Measurements from ENCODE around the gene SCNN1G. TPM values are rescaled to one million over a fixed set of nuclear protein-coding genes. Genes with fewer than 3 reads are reported as not detected.

The SCNN1G gene
- total RNA-seq, 2 experiments from 2014 or later = not detected

- DNase-seq (no peak), ATAC-seq (no peak)
- Mint-ChIP-seq H3K27me3 (no peaks in the 10 kb centered on the region), H3K36me3 (ENCODE audit: low read depth) (peaks cover 9% of the 10 kb centered on the region), H3K9me3 (no peaks in the 10 kb centered on the region), H3K4me3 (peak overlapping the region; percentile 90), H3K27ac (peak overlapping the region; percentile 78), H3K4me1 (ENCODE audit: low read depth) (peaks cover 28% of the 10 kb centered on the region)
- intact Hi-C loops (cut with micrococcal nuclease) = no loop called here
- ChIA-PET CTCF (interaction anchor here (1.0 kb wide), 1 partner anchor 173 kb away, joined by 3 read pairs; no protein-coding TSS in a partner anchor), POLR2A (interaction anchor here (0.7 kb wide), 1 partner anchor 17 kb away, joined by 3 read pairs; no protein-coding TSS in a partner anchor)
- no peak for TF ChIP-seq CTCF (IDR thresholded peaks at IDR 0.05)
These were observed 32.6 kb upstream of the SCNN1G start for GRCh38 chr16:23149993-23150364.

GRCh38 chr16:23152386-23153178, 30.0 kb upstream of the SCNN1G start:
- Mint-ChIP-seq H3K36me3 (ENCODE audit: low read depth) (peaks cover 4% of the 10 kb centered on the region), H3K27ac (no peak overlapping the region), H3K4me1 (ENCODE audit: low read depth) (peaks cover 17% of the 10 kb centered on the region), H3K27me3 (no peaks in the 10 kb centered on the region), H3K9me3 (no peaks in the 10 kb centered on the region), H3K4me3 (no peak overlapping the region)
- POLR2A ChIA-PET = no interaction called here
- intact Hi-C loops (cut with micrococcal nuclease) = no loop called here
- ATAC-seq = no peak
- CTCF ChIA-PET = interaction anchor here (0.8 to 1.1 kb wide), 3 partner anchors 10 to 254 kb away, joined by 3 read pairs; no protein-coding TSS in a partner anchor
- TF ChIP-seq CTCF (IDR thresholded peaks at IDR 0.05) = no peak
- DNase-seq = no peak

- Mint-ChIP-seq H3K4me3 (no peak overlapping the region), H3K27ac (no peak overlapping the region), H3K36me3 (ENCODE audit: low read depth) (no peaks in the 10 kb centered on the region), H3K4me1 (ENCODE audit: low read depth) (peaks cover 6% of the 10 kb centered on the region), H3K9me3 (no peaks in the 10 kb centered on the region), H3K27me3 (peaks cover 1% of the 10 kb centered on the region)
- DNase-seq (peak; percentile 13), ATAC-seq (no peak)
- ChIA-PET POLR2A (no interaction called here), CTCF (interaction anchor here (0.5 kb wide), 1 partner anchor 19 kb away, joined by 4 read pairs; no protein-coding TSS in a partner anchor)
- intact Hi-C loops (cut with micrococcal nuclease) = no loop called here
- peak; percentile 38 for TF ChIP-seq CTCF (IDR thresholded peaks at IDR 0.05)
These were observed 27.0 kb upstream of the SCNN1G start for GRCh38 chr16:23155445-23156049.

DNA sequence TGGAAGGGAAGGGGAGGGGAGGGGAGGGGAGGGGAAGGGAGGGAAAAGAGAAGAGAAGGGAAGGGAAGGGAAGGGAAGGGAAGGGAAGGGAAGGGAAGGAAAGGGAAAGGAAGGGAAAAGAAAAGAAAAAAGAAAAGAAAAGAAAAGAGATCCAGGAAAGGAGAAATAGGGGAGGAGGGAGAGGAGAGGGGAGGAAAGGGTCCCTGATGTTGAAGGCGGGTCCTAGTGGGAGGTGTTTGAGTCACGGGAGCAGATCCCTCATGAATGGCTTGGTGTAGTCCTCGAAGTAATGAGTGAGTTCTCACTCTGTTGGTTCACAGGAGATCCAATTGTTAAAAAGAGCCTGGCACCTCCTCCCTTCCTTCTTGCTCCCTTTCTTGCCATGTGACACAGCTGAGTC, 26.4 kb upstream of the SCNN1G start:
- H3K9me3 Mint-ChIP-seq = no peaks in the 10 kb centered on the region
- H3K36me3 Mint-ChIP-seq (ENCODE audit: low read depth) = no peaks in the 10 kb centered on the region
- ATAC-seq (no peak), DNase-seq (no peak)
- ChIA-PET CTCF (no interaction called here), POLR2A (no interaction called here)
- no peak overlapping the region for H3K27ac Mint-ChIP-seq
- intact Hi-C loops (cut with micrococcal nuclease) = no loop called here
- H3K27me3 Mint-ChIP-seq = peaks cover 1% of the 10 kb centered on the region
- peaks cover 6% of the 10 kb centered on the region for H3K4me1 Mint-ChIP-seq (ENCODE audit: low read depth)
- TF ChIP-seq CTCF (IDR thresholded peaks at IDR 0.05) = no peak
- H3K4me3 Mint-ChIP-seq = no peak overlapping the region

DNA sequence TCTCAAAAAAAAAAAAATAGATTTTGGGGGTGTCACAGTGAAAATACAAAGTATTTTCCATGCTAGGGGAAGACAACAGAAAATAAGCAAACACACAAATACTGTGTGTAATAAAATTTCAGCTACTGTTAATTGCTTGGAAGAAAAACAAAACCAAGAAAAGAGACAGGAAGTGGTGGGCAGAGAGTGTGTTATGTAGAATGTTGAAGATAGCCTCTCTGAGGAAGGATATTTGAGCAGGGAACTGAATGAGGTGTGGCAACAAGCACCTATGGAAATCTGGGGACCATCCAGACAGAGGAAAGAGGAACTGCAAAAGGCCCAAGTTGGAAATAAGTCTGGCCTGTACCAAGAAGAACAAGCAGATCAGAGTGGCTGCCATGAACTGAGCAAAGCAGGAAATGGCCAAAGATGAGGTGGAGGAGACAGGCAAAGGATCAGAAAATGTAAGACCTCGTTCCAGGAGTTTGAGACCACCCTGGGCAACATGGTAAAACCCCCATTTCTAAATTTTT, 25.5 kb upstream of the SCNN1G start:
- H3K27me3 Mint-ChIP-seq = peaks cover 4% of the 10 kb centered on the region
- no peak for ATAC-seq
- intact Hi-C loops (cut with micrococcal nuclease) = no loop called here

More for the DNA sequence above, 25.5 kb upstream of the SCNN1G start:
- no peak for TF ChIP-seq CTCF (IDR thresholded peaks at IDR 0.05)
- Mint-ChIP-seq H3K4me1 (ENCODE audit: low read depth) (peaks cover 6% of the 10 kb centered on the region), H3K36me3 (ENCODE audit: low read depth) (no peaks in the 10 kb centered on the region), H3K4me3 (no peak overlapping the region), H3K27ac (peak overlapping the region; percentile 13), H3K9me3 (no peaks in the 10 kb centered on the region)
- ChIA-PET POLR2A (no interaction called here), CTCF (interaction anchor here (0.6 to 0.9 kb wide), 2 partner anchors 109 to 279 kb away, joined by 3 to 4 read pairs; no protein-coding TSS in a partner anchor)
- no peak for DNase-seq
